NCI-H510A treated with DMSO at 0.1 percent for 48 hours (cell line): ENCODE results near the gene RAMAC.
"Not testable (repeated sequence)": the region's sequence is repeated elsewhere in the genome, so short reads cannot be mapped to it uniquely, and the experiment has no call there.

Experiments used
- DNase-seq: peaks from one replicate; lab custom pipeline; 2025; lab: John Stamatoyannopoulos, UW

The RAMAC gene

GRCh38 chr15:82985688-82986441 is at the start of gene RAMAC:
Gene RAMAC, plus strand, starts transcription at chr15:82986210. Its CDS starts 2,809 bp downstream, at chr15:82989019.
- peak; percentile 82 for DNase-seq

DNA sequence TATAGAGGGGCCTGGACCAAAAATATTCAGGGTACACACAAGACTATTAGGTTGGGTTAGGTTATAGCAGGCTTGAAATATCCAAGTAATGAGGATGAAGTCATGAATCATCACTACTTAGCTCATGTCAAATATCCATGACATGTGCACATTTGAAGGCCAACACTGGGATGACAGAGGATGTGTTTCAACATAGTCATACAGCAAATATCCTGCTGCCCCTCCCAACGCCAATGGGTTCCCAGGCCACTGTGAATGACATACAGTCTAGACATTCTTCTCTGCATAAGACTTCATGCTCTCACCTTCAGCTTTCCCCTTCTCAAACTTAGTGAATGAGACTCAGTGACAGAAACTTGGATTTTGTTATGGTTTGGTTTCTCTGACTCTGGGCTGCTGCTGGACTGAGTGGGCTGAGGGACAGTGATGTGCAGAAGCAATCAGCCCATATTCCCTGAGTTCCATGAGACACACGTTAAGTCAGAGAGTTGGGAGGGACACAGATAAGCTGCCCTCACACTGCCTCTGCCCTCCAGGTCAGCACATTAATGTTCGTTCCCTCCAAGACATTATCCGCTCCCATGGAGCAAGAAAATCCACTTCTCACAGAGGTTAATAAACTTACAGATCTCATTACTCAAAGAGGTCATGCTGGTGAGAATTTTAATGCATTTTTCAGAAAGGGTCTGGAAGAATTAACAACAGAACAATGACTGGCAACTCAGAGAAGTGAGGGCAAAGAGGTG is 48.9 kb upstream of the RAMAC start:
- no peak for DNase-seq

DNA sequence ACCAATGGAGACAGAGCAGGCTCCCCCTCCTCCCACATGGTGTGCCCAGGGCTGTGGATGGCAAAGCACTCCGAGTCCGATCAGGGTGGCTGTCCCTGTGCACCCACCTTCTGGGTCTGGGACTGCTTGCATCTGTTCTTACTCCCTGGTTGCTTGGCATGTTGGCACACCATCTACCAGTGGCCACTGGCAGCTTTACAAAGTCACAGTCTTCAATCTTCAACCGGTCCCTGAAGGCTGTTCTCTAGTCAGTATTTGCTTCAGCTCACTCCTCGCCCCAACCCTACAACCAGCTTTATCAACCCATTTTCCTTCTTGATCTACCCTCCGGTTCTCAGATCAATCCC is 48.3 kb upstream of the RAMAC start:
- DNase-seq: no peak

- not testable (repeated sequence) for DNase-seq
Observed at GRCh38 chr15:82939678-82940077, 46.3 kb upstream of the RAMAC start.

GRCh38 chr15:82942691-82943090 is 43.3 kb upstream of the RAMAC start:
- no peak for DNase-seq

DNA sequence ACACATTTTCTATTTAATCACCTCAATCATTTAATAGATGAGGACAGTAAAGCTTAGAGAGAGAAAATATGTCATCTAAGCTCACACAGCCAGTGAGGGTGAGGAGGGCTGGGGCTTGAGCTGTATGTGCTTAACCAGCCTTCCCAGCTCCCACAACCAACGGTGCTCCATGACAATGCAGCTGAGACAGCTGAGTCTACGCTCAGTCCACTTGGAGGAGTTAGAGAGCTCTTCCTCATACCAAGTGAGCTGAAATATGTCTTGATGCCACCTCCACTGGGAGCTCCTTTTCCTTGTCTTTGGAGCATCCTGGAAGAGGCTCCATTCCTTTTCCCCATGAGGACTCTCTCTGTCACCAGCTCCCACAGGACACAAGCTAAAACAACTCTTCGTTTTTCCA is 42.8 kb upstream of the RAMAC start:
- no peak for DNase-seq

- no peak for DNase-seq
Observed at GRCh38 chr15:82944056-82944455, 42.0 kb upstream of the RAMAC start.

GRCh38 chr15:82944821-82945220 is 41.2 kb upstream of the RAMAC start:
- DNase-seq: no peak

GRCh38 chr15:82945326-82945725 is 40.7 kb upstream of the RAMAC start:
- no peak for DNase-seq

GRCh38 chr15:82946155-82946701 is 39.8 kb upstream of the RAMAC start:
- DNase-seq: no peak

DNA sequence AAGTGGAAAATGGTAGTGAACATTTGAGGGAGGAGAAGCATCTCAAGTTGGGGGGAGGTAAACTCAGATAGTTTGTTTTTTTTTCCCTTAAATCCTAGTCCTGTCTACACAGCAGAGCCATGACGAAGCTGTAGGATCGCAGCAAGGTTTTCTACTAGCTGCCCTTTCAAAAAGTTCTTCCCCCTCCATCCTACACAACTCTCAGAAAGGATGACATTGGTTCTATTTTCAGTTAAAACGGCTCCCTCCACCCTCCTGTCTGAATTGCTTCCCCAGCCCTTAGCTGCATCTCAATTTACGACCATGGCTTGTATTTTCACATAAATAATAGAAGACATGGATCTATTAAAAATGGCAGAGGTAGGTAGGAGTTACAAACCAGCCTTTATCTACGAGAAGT is 35.7 kb upstream of the RAMAC start:
- DNase-seq: no peak

- DNase-seq: no peak
Observed at GRCh38 chr15:82950746-82951370, 35.2 kb upstream of the RAMAC start.

DNA sequence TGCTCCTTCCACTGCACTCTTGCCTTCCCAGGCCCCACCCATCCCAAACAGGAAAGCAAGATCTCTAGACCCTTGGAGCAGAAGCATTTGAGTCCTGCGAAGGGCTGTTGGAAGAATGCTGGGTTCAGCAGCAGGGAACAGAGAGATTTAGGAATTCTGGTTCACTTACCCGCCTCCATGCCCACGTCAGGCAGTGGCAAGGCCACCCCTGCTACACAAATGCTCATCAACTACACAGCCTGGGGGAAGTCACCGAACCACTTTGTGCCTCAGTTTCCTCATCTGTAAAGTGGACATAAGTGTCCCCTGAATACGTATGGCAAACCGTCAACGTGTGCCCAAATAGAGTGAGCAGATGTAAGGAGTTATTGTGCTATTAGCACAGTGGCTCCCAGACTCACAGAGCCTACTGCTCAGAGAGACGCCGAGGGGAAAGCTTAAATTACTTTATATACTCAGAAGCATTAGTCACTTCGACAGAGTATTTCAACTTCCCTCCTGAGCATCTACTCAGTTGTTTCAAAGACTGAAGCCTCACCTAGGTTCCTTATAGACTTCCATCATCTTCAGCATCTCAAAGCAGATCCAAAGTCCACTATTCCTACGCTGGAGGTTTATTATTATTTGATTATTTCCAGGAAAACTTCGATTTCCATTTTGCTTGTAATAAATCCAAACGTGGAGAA is 34.4 kb upstream of the RAMAC start:
- DNase-seq: peak; percentile 8

DNA sequence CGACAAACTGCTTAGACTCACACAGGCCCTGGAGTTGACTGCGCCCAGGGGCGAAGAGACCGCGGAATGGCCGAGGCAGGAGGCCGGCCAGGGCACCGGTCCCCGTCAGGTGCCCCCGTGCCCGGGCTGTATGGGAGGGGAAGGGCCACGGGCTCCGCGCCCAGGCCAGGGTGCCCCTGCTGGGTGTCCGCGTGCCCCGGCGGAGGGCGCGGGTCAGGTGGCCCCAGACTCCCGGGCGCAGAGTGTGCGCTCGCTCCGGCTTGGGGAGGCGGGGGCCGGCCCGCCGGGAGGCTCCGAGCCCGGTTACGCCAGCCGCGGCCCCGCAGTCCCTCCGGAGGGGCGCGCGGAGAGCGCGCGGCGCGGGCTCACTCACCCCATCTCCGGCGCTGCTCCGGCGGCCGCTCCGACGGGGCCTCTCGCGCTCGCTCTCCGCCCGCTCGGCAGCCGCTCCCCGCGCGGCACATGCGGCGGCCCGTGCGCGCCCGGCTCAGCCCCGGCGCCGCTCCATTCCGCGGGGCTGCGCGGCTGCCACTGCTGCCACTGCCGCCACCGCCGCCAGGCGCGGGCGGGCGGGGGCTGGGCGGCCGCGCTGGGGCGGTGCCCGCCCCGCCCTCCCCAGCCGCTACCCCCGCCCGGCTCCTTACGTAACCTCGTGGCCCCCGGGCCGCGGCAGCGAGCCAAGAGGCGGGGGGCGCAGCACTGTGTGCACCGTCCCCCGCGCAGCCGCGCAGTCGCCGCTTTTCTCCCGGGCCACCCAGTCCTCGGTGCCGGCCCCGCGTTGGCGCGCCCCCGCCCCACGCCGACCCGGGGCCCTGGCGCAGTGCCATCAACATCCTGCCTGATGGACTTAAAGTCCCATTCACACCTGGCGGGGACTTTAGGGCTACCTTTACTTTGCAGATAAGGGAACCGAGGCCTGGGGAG is 33.6 kb upstream of the RAMAC start, which contains the start of gene HOMER2:
Gene HOMER2 (minus strand): TSS at position 563 of the 924 bp plus-strand sequence. CDS start 185 bp downstream, at position 378.
- DNase-seq: peak; percentile 10

DNA sequence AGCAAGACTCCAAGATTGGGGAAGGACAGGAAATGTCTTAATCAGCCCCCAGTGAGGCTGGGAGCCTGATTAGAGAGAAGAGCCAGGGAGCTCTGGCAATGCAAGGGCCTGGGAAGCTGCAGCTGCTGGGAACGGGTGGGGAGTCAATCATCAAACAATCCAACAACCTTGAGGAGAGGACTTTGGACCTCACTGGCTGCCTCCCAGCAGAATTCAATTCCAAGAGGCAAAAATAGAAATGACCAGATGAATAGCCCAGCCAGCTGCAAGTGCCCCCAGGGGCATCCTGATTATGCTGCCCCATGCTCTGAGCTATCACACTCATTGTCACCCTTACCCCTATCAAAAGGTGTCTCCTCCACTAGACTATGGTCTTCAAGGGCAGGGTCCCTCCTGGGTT is 27.4 kb upstream of the RAMAC start:
- no peak for DNase-seq

GRCh38 chr15:82959423-82959822 is 26.6 kb upstream of the RAMAC start:
- no peak for DNase-seq

DNA sequence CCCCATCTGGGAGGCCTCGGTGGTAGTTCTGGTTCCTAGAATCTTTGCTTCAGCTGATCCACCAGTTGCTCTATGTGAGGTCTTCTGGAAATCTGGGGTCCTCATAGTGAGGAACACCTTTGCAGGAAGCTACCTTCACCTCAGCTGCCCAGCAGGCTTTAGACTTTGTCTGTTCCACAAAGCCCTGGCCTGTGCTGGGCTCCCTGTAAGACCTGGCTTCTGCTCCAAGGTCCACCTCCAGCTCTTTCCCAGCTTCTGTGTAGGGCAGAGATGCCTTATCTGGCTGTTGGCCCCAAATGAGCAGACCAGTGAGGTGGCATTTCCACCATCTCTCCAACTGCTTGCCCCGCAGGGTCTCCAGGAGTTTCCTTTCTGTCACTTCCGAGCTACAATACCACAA is 25.2 kb upstream of the RAMAC start:
- no peak for DNase-seq

- DNase-seq: no peak
Observed at GRCh38 chr15:82963471-82964341, 22.3 kb upstream of the RAMAC start.

GRCh38 chr15:82964890-82965289 is 21.1 kb upstream of the RAMAC start:
- no peak for DNase-seq

DNA sequence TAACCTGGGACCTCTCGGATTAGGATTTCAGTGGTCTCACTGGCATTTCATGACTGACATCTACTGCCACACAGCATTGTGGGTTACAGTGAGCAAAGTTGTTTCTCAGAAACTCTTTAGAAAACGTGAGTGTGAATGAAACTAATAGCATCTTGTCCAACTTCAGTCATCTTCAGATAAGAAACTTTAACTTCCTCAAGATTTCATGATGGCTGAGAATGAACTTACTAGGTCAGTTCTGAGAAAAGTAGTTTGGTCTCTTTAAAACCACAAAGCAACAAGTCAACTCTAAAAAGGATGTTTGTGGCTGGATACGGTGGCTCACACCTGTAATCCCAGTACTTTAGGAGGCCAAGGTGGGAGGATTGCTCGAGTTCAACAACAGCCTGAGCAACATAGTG is 19.3 kb upstream of the RAMAC start:
- DNase-seq: no peak
